Endothelial cell of umbilical vein (primary cell): ENCODE data around the gene SERPINF2. TPM values are rescaled to one million over a fixed set of nuclear protein-coding genes. Genes with fewer than 3 reads are reported as not detected.
"Not testable (repeated sequence)": the region's sequence is repeated elsewhere in the genome, so short reads cannot be mapped to it uniquely, and the experiment has no call there.

ENCODE experiments used
- BruUV-seq: library from RNA; stranded (reverse); fragments of 400-500 nt; replicated peaks from 2 replicates; lab custom pipeline; 2021; lab: Mats Ljungman, UMichigan
- CTCF ChIA-PET: fragments of 300-600, 350-600 bp; sonication (Branson Sonifier 250); formaldehyde crosslinking; loops from one replicate; lab custom pipeline; 2021; ENCODE audit warnings: antibody characterized with exemption, inconsistent platforms; lab: Charles Lee
- POLR2A ChIA-PET: fragments of 300-600, 350-600 bp; sonication (Branson Sonifier 250); formaldehyde crosslinking; loops from one replicate; lab custom pipeline; 2021; ENCODE audit warnings: antibody characterized with exemption, inconsistent platforms; lab: Charles Lee
- DNase-seq: peaks from one replicate; pipeline ENCODE4 v3.0.0-alpha.2; 2011; ENCODE audit warnings: low read depth, low spot score
- FAIRE-seq: peaks from 2 replicates; lab custom pipeline; 2011; peaks lifted over from hg19 to GRCh38; lab: Jason Lieb, UNC
- H2AFZ ChIP-seq: 2 replicates; pipeline ENCODE4 v1.6.0; 2012; ENCODE audit warnings: low read depth, low read length, control low read depth, inconsistent platforms
- H3K27ac ChIP-seq: 2 replicates; pipeline ENCODE4 v1.5.1; 2011; ENCODE audit warnings: low read depth, mild to moderate bottlenecking, control low read depth, low read length, moderate library complexity; ENCODE audit not compliant: insufficient read depth
- H3K27me3 ChIP-seq, 2 experiments: 2 replicates each; pipeline versions ENCODE4 v1.6.0 to v1.6.1; 2011; ENCODE audit warnings: low read length in 2 of 2, mixed read lengths in 1 of 2; ENCODE audit not compliant: control insufficient read depth in 2 of 2, insufficient read depth in 2 of 2
- H3K36me3 ChIP-seq, 2 experiments: 2 replicates in 1 of 2; 3 replicates in 1 of 2; pipeline ENCODE4 v1.5.1; 2011; ENCODE audit warnings: low read length in 2 of 2, mild to moderate bottlenecking in 1 of 2, moderate library complexity in 1 of 2; ENCODE audit not compliant: control insufficient read depth in 2 of 2, insufficient read depth in 2 of 2; ENCODE audit errors: extremely low read depth in 1 of 2
- H3K4me1 ChIP-seq: 3 replicates; pipeline ENCODE4 v1.5.1; 2011; ENCODE audit warnings: mild to moderate bottlenecking, low read length; ENCODE audit not compliant: control insufficient read depth, insufficient read depth; ENCODE audit errors: extremely low read depth
- H3K4me2 ChIP-seq: 2 replicates; pipeline ENCODE4 v1.6.1; 2011; ENCODE audit warnings: low read length, control low read depth, mixed read lengths; ENCODE audit not compliant: insufficient read depth
- H3K4me3 ChIP-seq, 3 experiments: fragments of 200-600 bp in 1 of 3; sonication (generic), shearing (Covaris generic) in 1 of 3; replicated peaks in 1 of 3; 2 replicates each; pipeline ENCODE4 v1.5.1; 2011 to 2016; ENCODE audit warnings: control low read depth in 3 of 3, low read length in 3 of 3, mild to moderate bottlenecking in 2 of 3, inconsistent platforms in 1 of 3, low read depth in 1 of 3, moderate library complexity in 1 of 3; ENCODE audit not compliant: insufficient read depth in 1 of 3
- H3K79me2 ChIP-seq: 2 replicates; pipeline ENCODE4 v1.6.0; 2012; ENCODE audit warnings: low read length, inconsistent platforms; ENCODE audit not compliant: control insufficient read depth, insufficient read depth
- H3K9ac ChIP-seq: replicated peaks from 2 replicates; pipeline ENCODE3; 2011; ENCODE audit warnings: low read length, control low read depth; ENCODE audit not compliant: insufficient read depth; ENCODE audit errors: extremely low read depth
- H3K9me1 ChIP-seq: replicated peaks from 3 replicates; pipeline ENCODE4 v1.6.0; 2011; ENCODE audit warnings: mild to moderate bottlenecking, low read length; ENCODE audit not compliant: control insufficient read depth, insufficient read depth; ENCODE audit errors: extremely low read depth
- H3K9me3 ChIP-seq: replicated peaks from 2 replicates; pipeline ENCODE4 v1.5.1; 2012; ENCODE audit warnings: low read length, inconsistent platforms; ENCODE audit not compliant: control insufficient read depth, insufficient read depth
- H4K20me1 ChIP-seq: replicated peaks from 2 replicates; pipeline ENCODE3; 2011; ENCODE audit warnings: mild to moderate bottlenecking, low read length; ENCODE audit not compliant: control insufficient read depth, insufficient read depth; ENCODE audit errors: extremely low read depth
- FOS ChIP-seq: IDR thresholded peaks from 2 replicates; pipeline ENCODE4 v1.6.1; 2011; ENCODE audit warnings: mild to moderate bottlenecking, low read length, moderate library complexity, borderline replicate concordance; ENCODE audit not compliant: insufficient read depth
- GATA2 ChIP-seq: IDR thresholded peaks from 2 replicates; pipeline ENCODE4 v1.7.0; 2011; ENCODE audit warnings: low read depth, mild to moderate bottlenecking, moderate library complexity, mixed read lengths, low read length; ENCODE audit not compliant: insufficient read length, insufficient read depth
- POLR2AphosphoS5 ChIP-seq: IDR thresholded peaks from 2 replicates; pipeline ENCODE4 v1.6.1; 2012; ENCODE audit warnings: low read depth, mild to moderate bottlenecking, control low read depth, low read length, moderate library complexity; ENCODE audit not compliant: insufficient read depth
- dilution Hi-C: fragments of 300-500 bp; cut with MboI; formaldehyde crosslinking; loops from one replicate; pipeline ENCODE4 v1.15.0; 2019; ENCODE audit warnings: low sequenced_read_pairs; ENCODE audit not compliant: extremely low pct_ligation_motif_present
- intact Hi-C: fragments of 100-400 bp; cut with micrococcal nuclease; formaldehyde crosslinking; loops from one replicate; pipeline ENCODE4 v1.10.0; 2022
- polyA plus RNA-seq, 4 experiments: library from polyadenylated mRNA; depleted of rRNA in 3 of 4; stranded (reverse) in 3 of 4; unstranded in 1 of 4; fragments of >200 nt; gene quantifications; 2 replicates each; pipeline versions ENCODE4 v1.2.1 to v1.2.3, GENCODE V29; 2011 to 2012; ENCODE audit warnings: missing spikeins in 1 of 4
- total RNA-seq: library from RNA; stranded (reverse); gene quantifications from 2 replicates; pipeline ENCODE4 v1.2.3, GENCODE V29; 2021

SERPINF2 gene
- total and polyA plus RNA-seq, 2 donors (not counting 3 experiments of a cell fraction or from before 2014, with no cell fraction given) = 0.03 TPM; not detected in 1

DNA sequence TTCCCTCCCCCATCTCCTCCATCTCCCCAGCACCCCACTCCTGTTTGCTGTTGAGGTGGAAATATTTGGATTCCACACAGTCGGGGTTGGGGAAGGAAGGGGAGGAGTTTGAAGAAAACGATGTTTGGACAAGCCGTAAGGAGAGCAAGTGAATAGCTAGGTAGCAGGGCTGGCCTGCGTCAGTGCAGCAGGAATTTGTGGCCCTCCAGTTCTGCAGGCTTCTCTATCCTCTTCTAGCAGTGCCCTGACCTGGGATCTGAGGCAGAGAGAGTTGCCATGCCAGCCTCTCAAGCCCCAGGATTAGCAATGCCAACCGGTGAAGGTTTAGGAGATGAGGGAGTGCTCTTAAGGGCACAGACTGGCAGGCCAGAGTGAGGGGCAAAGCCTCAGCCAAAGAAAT is 45.0 kb upstream of the SERPINF2 start:
- POLR2A ChIA-PET = interaction anchor here (1.1 kb wide), 1 partner anchor 19 kb away, joined by 3 read pairs; no protein-coding TSS in a partner anchor
- Histone ChIP-seq H3K27me3 (no peaks in the 10 kb centered on the region), H2AFZ (peak overlapping the region; percentile 96), H3K4me2 (peak overlapping the region; percentile 22), H3K4me3 (no peak overlapping the region), H3K4me1 (peaks cover 5% of the 10 kb centered on the region), H3K36me3 (no peaks in the 10 kb centered on the region), H3K9ac (no peak overlapping the region), H3K9me3 (no peaks in the 10 kb centered on the region), H3K27ac (no peak overlapping the region), H4K20me1 (no peaks in the 10 kb centered on the region), H3K79me2 (no peaks in the 10 kb centered on the region), H3K9me1 (no peaks in the 10 kb centered on the region)
- BruUV-seq = no TSS peak
- intact Hi-C loops (no loop called here), dilution Hi-C loops (no loop called here)
- FAIRE-seq = no peak
- DNase-seq = peak; percentile 26
- TF ChIP-seq FOS (no peak), GATA2 (no peak), POLR2AphosphoS5 (no peak)
- CTCF ChIA-PET = interaction anchor here (0.7 to 2.3 kb wide), 3 partner anchors 16 to 547 kb away, joined by 3 to 8 read pairs (median 3); no protein-coding TSS in a partner anchor

DNA sequence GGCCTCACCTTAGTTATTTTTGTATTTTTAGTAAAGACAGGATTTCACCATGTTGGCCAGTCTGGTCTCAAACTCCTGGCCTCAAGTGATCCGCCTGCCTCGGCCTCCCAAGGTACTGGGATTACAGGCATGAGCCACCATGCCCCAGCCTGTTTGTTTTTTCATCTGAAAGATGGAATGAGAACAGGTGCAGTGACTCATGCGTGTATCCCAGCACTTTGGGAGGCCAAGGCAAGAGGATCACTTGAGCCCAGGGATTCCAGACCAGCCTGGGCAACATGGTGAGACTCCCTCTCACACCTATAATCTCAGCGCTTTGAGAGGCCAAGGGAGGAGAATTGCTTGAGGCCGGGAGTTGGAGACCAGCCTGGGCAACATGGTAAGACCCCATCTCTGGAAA is 42.8 kb upstream of the SERPINF2 start:
- H3K4me2 ChIP-seq, H3K4me1 ChIP-seq, DNase-seq, dilution Hi-C loops, H3K9ac ChIP-seq, BruUV-seq, H3K9me3 ChIP-seq, FAIRE-seq, intact Hi-C loops, CTCF ChIA-PET, H2AFZ ChIP-seq, H4K20me1 ChIP-seq, H3K36me3 ChIP-seq, H3K27ac ChIP-seq, H3K79me2 ChIP-seq, POLR2A ChIA-PET, H3K27me3 ChIP-seq, H3K9me1 ChIP-seq, H3K4me3 ChIP-seq: not testable (repeated sequence)
